Globus pallidus (tissue), 1 donor: ENCODE results near the gene DESI2.
"Not testable (repeated sequence)": the region's sequence is repeated elsewhere in the genome, so short reads cannot be mapped to it uniquely, and the experiment has no call there.

Experiments
- DNase-seq: peaks from one replicate; pipeline ENCODE4 v3.0.0-alpha.2; 2015; ENCODE audit warnings: low spot score

The DESI2 gene

GRCh38 chr1:244654108-244655038 lies 1.4 kb downstream of the DESI2 start:
- peak; percentile 11 for DNase-seq

GRCh38 chr1:244655186-244655585 lies 2.3 kb downstream of the DESI2 start:
- no peak for DNase-seq

DNA sequence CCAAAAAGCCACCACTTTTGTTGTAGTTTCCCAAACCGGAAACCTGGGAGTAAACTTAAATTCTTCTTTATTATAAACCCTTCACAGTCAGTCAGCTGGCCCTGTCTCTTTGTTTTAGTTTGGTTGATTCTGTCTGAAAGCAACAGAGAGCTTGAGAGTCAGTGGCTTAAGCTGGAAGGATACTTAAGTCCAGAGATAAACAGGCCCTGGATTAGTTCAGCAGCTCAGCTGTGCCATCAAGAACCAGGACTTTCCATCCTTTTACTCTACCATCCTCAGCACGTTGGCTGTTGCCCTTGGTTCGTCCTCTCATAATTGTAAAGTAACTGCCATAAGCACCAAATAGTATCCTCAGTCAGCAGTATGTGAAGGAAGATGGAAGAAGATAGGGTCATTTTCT lies 4.5 kb downstream of the DESI2 start:
- no peak for DNase-seq

- no peak for DNase-seq
Observed at GRCh38 chr1:244659694-244660093, 6.8 kb downstream of the DESI2 start.

GRCh38 chr1:244660595-244660994 lies 7.7 kb downstream of the DESI2 start:
- no peak for DNase-seq

DNA sequence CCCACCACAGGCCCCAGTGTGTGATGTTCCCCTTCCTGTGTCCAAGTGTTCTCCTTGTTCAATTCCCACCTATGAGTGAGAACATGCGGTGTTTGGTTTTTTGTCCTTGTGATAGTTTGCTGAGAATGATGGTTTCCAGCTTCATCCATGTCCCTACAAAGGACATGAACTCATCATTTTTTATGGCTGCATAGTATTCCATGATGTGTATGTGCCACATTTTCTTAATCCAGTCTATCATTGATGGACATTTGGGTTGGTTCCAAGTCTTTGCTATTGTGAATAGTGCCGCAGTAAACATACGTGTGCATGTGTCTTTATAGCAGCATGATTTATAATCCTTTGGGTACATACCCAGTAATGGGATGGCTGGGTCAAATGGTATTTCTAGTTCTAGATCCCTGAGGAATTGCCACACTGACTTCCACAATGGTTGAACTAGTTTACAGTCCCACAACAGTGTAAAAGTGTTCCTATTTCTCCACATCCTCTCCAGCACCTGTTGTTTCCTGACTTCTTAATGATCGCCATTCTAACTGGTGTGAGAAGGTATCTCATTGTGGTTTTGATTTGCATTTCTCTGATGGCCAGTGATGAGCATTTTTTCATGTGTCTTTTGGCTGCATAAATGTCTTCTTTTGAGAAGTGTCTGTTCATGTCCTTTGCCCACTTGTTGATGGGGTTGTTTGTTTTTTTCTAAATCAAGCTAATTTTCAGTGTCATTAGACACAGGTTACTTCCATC lies 8.8 kb downstream of the DESI2 start:
- DNase-seq = not testable (repeated sequence)

DNA sequence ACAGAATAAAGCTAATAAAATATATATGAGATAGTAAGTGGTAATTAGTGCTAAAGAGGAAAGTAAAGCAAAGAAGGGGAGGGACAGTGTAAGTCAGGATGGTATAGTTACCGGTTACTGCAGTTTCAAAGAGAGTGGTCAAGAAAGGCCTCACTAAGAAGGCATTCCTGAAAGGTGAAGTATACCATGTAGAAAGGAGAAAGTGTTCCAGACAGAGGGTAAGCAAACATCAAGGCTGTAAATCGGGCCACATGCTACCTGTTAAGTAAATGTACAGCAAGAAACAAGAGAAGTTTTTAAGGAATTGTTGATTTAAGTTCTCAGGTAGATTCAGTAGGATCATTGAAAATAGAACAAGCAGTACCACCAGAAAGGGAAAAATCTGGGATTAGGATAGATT lies 9.7 kb downstream of the DESI2 start:
- no peak for DNase-seq

- no peak for DNase-seq
Observed at GRCh38 chr1:244664353-244664752, 11.4 kb downstream of the DESI2 start.

GRCh38 chr1:244665771-244666217 lies 12.9 kb downstream of the DESI2 start:
- DNase-seq = no peak

- not testable (repeated sequence) for DNase-seq
Observed at GRCh38 chr1:244666672-244667418, 13.9 kb downstream of the DESI2 start.

DNA sequence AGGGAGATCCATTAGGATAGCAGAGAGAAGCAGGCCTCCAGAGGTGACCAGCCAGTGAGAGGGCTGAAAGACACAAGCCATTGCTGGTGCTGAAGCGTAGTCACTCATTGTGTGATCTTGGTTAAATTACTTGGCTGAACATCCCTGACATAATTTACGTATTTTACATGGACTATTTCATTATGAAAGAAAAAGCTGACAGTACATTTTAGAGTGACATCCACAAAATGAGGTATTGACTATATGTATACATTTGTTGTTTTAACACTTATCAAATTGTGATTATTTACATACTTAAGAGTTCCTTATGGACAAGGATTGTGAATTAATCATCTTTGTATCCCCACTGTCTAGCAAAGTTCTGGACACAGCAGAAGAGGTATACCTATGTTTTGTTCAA lies 14.9 kb downstream of the DESI2 start:
- DNase-seq = no peak

DNA sequence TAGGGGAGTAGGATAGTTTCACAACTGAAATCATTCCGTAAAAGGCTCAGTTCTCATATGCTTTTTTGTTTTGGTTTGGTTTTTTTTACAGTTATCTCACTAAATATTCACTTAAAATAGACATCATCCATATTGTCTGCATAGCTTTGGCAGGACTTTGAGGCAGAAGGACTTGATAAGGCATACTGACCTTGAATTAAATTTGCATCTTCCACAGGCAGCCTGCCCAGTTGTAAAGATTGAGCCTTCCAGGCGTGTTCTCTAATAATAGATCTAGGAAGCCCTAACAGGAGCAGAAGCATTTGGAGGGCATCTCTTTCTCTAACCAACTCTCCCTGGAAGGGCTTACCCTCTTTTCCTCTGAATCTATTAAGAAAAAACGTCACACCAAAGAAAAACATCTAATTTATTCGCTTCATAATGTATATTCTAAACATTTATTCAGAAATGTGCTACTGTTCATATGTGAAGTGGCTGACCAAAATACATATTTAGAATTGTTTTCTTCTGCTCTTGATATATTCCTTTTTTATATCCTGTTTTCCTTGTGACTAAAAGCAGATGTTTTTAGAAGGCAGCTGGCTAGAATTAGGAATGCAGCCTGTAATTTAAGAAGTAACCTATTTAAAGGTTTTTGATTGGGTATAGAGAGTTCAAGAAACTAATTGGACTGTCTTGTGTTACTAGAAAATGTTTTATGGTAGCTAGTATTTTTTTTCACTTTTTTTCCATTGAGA lies 20.2 kb downstream of the DESI2 start:
- DNase-seq = no peak

- DNase-seq = no peak
Observed at GRCh38 chr1:244674446-244674845, 21.5 kb downstream of the DESI2 start.

DNA sequence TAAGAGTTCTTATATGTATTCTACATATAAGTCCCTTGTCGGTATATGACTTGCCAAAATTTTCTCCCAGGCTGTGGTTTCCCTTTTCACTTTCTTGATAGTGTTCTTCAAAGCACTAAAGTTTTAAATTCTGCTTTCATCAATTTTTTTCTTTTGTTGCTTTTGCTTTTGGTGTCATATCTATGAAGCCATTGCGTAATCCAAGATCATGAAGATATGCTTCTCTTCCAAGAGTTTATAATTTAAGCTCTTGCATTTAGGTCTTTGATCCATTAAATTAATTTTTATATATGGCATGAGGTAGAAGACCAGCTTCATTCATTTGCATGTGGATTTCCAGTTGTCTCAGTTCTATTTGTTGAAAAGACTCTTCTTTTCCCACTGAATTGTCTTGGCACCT lies 22.2 kb downstream of the DESI2 start:
- DNase-seq = no peak

DNA sequence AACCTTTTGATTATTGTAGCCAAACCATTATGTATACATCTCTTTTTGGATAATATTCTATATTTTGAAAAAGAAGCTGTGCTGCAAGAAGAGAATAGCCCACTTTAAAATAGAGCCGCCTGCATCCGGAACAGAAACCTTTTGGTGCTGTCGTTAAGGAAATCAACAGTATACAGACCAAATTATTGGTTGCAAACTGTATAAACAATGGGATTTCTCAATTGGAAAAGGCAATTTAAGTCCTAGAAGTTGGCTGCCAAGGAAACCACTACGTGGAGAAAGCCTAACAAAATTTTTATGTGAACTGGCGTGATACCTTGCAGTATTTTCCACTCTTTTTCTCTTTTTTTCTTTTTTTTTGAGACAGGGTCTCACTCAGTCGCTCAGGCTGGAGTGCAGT lies 25.8 kb downstream of the DESI2 start:
- no peak for DNase-seq

DNA sequence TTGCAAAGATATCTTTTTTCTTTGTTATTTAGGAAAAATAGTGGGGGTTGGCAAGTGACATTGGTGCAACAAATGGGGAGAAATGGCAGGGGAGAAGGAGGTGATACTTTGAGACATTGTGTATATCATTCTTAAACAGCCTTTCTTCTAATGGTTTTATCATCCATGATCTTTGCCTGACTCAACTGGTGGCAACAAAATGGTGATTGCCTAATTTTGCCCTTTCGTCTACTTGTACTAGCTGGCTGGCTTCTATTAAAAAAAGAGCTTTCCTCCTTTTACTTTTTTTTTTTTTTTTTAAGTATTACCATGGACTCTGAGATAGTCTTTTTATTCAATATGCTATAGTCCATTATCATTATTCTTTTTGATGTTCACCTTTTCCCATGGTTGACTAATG lies 27.7 kb downstream of the DESI2 start:
- DNase-seq = no peak

DNA sequence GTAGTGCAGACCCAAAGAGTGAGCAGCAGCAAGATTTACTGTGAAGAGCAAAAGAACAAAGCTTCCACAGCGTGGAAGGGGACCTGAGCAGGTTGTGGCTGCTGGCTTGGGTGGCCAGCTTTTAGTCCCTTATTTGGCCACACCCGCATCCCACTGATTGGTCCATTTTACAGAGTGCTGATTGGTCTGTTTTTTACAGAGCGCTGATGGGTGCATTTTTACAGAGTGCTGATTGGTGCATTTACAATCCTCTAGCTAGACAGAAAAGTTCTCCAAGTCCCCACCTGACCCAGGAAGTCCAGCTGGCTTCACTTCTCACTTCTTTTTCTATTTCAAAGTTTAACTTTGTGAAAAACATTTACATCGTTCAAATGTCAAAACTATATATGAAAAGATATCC lies 29.2 kb downstream of the DESI2 start:
- DNase-seq = not testable (repeated sequence)

DNA sequence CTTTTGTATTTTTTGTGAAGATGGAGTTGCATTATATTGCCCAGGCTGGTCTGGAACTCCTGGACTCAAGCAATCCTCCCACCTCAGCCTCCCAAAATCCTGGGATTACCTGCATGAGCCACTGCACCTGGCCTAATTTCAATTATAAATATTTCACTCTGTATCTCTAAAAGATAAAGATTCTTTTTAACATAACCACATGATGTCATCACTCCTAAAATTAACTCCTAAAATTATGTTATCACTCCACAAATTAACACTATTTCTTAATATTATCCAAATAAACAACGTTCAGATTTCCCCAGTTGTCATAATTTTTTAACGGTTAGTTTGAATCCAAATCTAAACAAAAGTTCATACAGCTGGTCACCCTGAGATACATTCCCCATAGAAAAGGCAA lies 43.0 kb downstream of the DESI2 start:
- no peak for DNase-seq

GRCh38 chr1:244699741-244700140 lies 46.8 kb downstream of the DESI2 start:
- no peak for DNase-seq

DNA sequence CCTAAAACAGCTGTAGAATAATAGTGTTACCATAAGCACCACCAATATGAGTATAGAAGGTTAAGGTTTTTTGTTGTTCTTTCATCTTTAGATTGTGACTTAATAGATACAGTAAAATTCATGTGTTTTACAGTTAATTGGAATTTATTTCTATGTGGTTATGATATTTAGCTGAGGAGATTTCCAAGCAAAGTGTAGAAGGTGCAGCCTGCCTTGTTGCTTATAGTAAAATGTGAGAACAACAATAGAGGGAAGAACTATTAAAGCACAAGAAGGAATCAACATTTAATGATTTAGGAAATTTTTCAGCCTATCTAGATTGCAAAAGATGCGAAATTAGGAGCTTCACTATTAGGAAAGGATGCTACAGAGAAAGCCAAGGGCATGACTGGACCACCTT lies 47.9 kb downstream of the DESI2 start:
- DNase-seq = no peak

- no peak for DNase-seq
Observed at GRCh38 chr1:244702620-244703019, 49.7 kb downstream of the DESI2 start.

DNA sequence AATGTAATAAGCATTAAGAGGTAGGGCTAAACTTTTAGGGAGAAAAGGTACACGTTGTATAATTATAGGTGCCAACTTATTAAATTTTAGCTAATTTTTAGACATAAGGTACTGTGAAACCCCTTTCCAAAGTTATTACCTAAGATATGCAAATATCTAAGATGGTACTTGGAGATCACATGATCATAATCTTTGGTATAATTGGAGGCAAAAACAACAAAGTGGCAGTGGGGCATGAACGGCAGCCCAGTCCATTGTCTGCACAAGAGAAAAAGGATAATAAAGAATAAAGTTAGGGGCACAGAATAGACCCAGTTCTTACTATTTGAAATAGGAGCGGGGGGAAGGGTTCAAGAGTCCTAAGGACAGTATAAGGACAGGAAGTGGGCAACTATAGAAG lies 51.2 kb downstream of the DESI2 start:
- DNase-seq = no peak
